Fibroblast of skin of back (primary cell): Measurements from ENCODE around the gene TNP2.

Experiments used
- DNase-seq: peaks from one replicate; pipeline ENCODE4 v3.0.0-alpha.2; 2013

The TNP2 gene

GRCh38 chr16:11276896-11277593 lies 7.9 kb upstream of the TNP2 start:
- DNase-seq, result no peak

DNA sequence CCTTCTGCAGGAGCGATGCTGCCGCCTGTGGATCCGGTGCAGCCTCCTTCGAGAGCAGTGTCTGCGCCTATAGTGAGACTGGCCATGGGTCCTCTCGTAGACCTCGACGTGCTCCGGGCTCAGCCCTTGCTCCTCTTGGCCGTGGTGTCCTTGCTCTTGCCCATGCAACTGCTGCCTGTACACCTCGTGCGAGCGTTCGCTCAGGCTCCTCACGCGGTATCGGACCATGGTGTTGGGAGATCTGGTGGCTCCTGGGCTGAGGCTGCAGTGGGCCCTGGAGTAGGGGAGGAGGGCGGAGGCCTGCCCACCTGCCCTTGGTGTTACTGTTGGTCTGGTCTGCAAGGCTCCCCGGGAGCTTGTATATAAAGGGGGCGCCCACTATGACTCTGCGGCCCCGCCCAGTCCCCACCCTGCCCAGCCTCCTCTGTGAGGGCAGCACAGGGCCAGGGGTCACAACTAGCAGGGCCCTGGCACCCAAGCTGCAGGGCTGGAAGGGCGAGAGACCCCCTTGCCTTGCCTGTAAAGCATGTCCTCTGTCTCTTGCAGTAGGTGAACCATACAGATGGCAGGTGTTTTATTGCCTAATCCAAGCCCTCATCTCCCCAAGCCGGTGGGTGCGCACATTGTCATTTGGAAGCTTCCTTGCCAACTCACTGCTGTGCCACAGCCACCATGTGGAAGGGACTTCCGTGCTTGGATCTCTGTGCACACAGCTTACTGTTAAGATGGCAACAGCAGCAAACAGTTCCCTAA lies 7.2 kb upstream of the TNP2 start, which contains the start of gene PRM2:
Gene PRM2 (minus strand): TSS at position 338 of the 753 bp plus-strand sequence. CDS start 110 bp downstream, at position 228.
- no peak for DNase-seq

DNA sequence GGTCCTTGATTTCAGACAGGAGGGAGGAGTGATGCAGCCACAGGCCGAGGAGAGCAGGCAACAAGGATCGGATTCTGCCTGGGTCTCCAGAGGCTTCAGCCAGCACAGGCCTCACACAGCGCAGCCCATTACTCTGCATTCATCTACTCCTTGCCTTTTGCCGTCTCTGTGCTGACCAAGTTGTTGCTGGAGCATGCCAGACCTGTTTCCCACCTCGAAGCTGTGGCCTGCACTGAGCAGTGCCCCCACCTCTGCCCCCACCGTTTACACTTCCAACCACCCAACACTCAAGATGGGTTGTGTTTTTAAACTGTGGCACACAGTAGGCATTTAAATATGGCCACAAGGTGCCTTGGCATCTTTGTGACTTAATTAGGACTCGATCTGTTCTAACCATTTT lies 5.8 kb upstream of the TNP2 start:
- DNase-seq, result no peak

GRCh38 chr16:11273721-11274324 lies 4.7 kb upstream of the TNP2 start:
- no peak for DNase-seq

DNA sequence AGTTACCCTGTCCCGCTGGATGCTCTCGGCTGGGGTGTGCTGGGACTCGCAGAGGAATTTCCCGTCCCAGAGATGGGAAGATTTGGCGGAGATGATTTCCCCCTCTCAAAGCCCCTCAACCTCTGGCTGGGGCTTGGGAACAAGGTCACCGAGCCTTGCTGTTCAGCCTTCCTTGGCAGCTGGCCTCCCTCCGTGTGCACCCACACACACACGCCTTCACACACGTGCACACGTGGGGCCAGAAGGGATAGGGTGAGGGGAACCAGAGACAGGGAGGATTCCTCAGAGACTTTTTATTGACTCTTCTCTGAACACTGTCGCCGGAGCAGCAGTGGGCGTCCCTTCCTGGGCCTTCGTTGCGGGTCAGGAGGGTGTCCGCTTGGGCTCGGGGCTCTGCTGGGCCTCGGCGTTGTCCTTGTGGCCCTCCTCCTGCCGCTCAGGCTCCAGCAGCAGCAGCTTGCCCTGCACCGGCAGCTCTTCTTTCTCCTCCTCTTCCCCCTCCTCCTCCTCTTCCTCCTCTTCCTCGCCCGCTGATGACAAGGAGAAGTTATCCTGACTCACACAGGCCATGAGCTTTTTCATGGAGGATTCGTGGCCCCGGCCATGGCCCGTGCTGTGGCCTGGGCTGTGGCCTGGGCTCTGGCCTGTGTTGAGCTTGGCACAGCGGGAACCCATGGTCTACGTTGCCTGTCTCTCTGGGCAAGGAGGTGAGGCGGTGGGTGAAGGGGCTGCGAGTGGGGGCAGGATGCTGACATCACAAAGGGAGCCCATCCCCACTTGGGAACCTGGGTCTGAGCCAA lies 4.0 kb upstream of the TNP2 start, which contains the start of gene PRM3:
Gene PRM3 (minus strand): TSS at position 709 of the 800 bp plus-strand sequence. CDS start 34 bp downstream, at position 675.
- no peak for DNase-seq

DNA sequence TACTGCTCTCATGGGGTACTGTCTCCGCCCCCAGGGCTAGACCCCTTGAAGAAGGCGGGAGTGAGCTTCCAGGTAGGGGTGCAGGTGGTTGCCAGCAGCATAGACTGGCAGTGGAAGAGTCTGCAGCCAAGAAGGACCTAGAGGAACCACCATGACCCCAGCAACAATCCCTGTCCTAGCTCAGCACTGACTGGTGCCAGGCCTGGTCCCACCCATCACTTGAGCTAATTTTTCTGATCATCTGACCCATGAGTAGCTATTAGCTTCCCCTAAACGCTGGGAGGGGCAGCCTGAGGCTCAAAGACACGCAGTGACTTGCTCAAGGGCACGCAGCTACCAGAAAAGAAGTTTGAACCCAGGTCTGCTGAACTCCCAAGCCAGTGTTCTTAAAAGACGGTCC lies 3.4 kb upstream of the TNP2 start:
- no peak for DNase-seq

DNA sequence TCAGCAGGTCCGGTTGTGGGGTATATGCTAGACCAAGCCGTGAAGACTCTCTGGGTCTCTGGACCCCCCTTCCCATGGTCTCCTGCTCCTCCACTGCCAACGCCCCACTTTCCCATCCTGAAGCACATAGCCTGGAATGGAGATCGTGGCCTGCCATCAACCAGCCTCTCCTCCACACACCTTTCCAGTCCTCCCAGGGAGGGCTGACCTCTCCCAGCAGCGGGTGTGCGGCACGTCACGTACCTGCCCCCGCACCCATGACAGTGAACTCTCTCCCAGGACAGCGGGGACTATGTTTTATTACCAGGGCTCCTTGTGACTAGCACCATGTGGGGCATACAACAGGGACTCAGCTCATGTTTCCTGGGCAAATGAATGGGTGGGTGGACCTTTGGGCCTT lies 2.5 kb upstream of the TNP2 start:
- DNase-seq, result no peak

- DNase-seq, result no peak
Measured at GRCh38 chr16:11270602-11271162, 1.6 kb upstream of the TNP2 start.

DNA sequence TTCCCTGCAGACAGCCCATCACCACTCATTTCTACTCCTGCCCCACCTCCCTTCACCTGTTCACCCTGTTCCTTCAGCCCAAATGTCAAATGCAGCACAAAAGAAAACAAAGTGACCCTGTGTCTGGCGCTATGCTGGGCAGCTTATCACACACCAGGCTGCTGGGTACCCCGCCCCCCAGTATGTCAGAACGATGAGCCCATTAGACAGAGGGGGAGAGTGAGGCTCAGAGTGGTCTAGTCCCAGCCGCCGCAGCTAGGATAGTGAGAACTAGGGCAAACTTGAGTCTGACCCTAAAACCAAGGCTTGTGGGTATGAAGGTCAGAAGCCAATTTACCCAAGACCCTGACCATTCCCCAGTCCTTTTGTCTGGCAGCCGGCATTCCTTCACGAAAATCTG lies 4.0 kb downstream of the TNP2 start:
- DNase-seq, result no peak

GRCh38 chr16:11264155-11264832 lies 4.8 kb downstream of the TNP2 start:
- no peak for DNase-seq

DNA sequence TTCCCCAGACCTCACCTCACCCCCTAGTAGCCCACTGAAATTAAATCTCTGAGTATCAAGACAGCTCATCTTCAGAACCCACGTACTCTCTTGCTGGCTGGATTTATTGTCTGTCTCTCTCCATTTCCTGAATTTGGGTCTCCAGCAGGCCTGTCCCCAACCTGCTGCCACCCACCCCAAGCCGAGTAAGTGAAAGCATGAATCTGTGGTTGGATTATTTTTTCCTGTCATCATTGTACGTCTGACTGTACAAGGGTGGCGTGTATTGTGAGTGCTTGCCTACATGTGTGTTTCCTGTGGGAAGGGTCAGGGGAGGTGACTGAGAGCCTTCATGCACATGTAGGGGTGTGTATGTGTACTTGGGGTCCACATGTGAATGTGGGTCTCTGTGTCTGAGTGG lies 5.4 kb downstream of the TNP2 start:
- no peak for DNase-seq

- no peak for DNase-seq
Measured at GRCh38 chr16:11262915-11263314, 6.2 kb downstream of the TNP2 start.

GRCh38 chr16:11260596-11260966 lies 8.5 kb downstream of the TNP2 start:
- no peak for DNase-seq

- no peak for DNase-seq
Measured at GRCh38 chr16:11259655-11260595, 9.2 kb downstream of the TNP2 start.

DNA sequence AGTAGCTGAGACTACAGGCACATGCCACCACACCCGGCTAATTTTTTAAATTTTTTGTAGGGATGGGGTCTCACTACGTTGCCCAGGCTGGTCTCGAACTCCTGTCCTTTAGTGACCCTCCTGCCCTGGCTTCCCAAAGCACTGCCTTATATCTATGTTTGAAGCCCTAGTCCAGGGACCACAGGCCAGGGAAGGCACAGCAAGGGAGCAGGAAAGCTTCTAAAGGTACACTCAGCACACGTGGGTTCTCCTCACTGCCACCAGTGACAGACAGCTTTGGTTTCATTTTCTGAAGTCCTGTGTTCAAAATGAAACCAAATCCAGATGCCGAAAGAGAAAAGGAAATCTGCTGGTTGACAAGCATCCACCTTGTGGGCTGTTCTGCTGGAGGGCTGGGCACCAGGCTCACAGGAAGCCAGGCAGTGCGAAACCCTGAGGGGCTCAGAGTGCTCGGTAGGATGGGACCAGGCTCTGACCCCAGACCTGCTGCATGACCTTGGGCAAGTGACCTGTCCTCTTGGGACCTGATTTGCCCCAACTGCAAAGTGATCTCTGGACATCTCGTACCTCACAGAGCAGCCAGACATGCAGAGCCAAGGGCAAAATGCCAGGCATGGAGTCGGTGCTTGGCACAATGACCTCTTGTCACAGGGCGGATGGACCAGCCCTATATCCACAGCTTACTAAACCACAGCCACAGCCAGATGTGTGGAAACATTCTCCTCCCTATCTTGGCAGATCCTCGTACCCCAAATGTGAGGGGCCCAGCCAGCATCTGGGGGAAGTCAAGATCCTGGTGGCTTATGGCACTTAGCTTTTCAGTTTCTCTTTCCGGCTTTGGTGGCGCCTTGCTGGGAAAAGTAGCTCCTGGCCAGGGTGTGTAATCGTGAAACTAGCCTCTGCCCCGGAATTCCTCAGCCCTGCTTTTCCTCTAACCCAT lies 10.3 kb downstream of the TNP2 start:
- no peak for DNase-seq

DNA sequence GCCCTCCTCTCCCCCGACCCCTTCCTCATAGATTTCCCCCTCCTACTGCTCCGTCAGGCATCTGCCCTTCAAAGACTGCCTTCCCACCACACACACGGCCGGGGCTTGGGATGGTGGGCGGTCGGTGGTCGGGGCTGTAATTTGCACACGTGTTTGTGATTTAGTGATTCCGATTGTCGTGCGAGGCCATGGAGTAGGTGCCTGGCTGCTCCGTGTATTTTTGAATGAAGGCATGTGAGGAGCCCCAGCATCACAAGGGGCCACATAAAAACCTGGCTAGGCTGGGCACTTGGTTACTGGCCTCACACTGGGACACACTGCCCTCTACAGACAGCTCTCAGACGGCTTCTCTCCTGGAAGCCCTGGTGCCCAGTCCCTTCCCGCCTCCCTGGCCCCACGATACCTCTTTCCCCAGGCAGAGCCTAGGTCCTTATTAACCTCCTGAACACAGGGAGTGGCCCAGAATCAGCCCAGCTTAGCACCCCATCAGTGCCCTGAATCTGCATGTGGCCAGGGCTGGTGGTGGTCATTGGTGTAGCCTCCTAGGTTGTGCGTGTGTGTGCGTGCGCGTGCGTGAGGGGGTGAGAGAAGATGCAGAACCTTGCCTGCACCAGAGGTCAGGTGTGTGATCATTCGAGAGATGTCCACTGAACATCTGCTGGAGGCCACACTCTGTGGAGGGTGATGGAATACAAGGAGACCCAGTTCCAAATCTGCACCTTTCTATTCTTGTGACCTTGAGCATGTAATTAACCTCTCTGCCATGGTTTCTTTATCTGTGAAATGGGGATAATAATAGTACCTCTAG lies 11.8 kb downstream of the TNP2 start:
- peak; percentile 78 for DNase-seq

GRCh38 chr16:11256661-11257130 lies 12.4 kb downstream of the TNP2 start:
- peak; percentile 55 for DNase-seq
